SKM-1 treated with dmso at 0.1 percent for 144 hours (cell line): Measurements from ENCODE around the gene EID2B.

Source experiments
- DNase-seq: peaks from one replicate; lab custom pipeline; 2025; ENCODE audit not compliant: unreplicated experiment; lab: John Stamatoyannopoulos, UW

Gene EID2B

DNA sequence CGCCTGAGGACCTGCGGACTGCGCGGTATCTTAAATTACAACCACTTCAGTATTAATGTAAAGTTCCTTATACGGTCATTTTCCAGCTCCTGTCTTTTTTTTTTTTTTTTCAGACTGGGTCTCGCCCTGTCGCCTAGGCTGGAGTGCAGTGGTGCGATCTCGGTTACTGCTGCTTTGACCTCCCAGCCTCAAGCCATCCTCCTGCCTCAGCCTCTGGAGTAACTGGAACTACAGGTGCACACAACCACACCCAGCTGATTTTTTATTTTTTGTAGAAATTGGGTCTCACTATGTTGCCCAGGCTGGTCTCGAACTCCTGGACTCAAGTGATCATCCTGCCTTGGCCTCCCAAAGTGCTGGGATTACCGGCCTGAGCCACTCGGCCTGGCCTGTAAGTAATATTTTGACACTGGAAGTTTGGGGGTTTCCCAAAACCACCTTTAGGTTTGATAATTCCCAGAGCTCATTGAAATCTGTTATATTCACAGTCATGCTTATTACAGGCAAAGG is 406 bp upstream of the EID2B start:
- no peak for DNase-seq

- DNase-seq, result no peak
Observed at GRCh38 chr19:39531834-39532232, 819 bp downstream of the EID2B start.

GRCh38 chr19:39525205-39525604 is 7.4 kb downstream of the EID2B start:
- no peak for DNase-seq

GRCh38 chr19:39524495-39524894 is 8.2 kb downstream of the EID2B start:
- no peak for DNase-seq

- DNase-seq, result no peak
Observed at GRCh38 chr19:39520541-39521484, 11.8 kb downstream of the EID2B start.

- DNase-seq, result no peak
Observed at GRCh38 chr19:39518975-39519374, 13.7 kb downstream of the EID2B start.

DNA sequence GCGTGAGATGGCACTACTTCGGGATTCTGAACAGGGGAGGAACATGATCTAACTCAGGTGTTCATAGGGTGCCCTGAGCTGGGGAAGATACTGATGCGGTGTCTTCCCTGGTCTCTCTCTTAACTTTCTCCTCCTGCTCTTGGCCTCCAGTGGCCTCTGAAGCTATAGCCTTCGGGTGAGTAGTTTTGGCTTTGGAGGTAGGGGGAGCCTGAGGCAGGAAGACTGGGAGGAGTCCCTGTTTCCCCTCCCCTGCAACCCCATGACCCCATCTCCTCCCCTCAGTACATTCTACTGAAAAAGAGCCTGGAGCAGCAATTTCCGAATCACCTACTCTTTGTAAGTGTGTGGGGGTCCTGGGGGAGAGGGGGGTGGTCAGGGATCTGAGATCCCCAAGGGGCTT is 14.2 kb downstream of the EID2B start:
- no peak for DNase-seq

- no peak for DNase-seq
Observed at GRCh38 chr19:39517432-39517831, 15.2 kb downstream of the EID2B start.

DNA sequence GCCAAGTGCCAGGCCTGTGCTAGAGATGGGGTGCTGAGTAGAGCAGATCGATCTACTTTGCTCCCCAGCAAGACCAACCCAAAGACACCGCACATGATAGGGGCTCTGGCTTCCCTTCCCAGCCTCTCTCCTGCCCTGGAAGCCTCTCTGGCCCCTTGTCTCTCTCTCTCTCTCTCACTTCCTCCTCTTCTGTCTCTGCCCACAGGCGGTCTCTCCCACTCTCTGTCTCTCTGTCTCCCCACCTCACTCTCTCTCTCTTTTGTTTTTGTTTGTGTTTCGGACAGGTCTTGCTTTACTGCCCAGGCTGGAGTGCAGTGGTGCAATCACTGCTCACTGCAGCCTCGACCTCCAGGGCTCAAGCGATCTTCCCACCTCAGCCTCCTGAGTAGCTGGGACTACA is 16.4 kb downstream of the EID2B start:
- no peak for DNase-seq

GRCh38 chr19:39515551-39516191 is 17.0 kb downstream of the EID2B start:
- no peak for DNase-seq

DNA sequence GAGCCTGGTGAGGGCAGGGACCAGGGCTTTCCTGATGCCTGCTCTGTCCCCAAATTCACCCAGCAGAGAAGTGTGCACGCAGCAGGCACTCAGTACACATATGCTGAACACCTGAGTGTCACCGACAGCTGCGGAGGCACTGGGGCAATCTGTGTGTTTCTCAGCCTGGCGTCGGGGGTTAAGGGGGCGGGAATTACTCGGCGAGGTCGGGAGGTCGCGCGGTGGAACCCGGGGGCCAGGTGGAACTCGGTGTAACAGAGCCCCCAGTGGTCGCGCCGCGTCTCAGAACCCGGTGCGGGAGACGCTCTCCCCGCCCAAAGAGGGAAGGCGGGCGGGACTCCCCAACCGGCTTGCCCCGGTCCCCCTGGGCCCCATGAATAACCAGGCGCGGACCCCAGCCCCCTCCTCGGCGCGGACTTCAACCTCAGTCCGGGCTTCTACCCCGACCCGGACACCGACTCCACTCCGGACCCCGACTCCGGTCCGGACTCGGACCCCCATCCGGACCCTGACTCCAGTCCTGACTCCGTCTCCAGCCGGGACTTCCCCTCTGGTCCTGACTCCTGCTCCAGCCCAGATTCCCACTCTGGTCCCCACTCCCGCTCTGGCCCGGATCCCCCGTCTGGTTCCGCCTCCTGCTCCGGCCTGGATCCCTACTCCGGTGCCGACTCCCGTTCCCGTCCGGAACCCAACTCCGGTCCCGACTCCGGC is 17.7 kb downstream of the EID2B start, which contains the start of gene SELENOV:
SELENOV (plus strand) TSS at position 300 of the 711 bp plus-strand sequence; CDS start at position 374, 74 bp downstream.
- no peak for DNase-seq

DNA sequence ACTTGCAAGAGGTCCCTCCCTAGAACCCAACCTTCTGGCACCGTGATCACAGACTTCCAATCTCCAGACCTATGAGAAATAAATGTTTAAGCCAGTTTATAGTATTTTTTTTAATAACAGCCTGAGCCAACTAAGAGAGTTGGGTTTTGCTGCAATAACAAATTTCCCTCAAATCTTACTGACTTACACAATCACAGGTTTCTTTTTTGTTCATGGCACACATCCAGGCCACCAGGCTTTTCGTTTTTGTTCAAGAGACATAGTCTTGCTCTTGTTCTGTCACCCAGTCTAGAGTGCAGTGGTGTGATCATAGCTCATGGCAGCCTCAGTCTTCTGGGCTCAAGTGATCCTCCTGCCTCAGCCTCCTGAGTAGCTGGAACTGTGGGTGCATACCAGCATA is 19.7 kb downstream of the EID2B start:
- no peak for DNase-seq

GRCh38 chr19:39509233-39509632 is 23.4 kb downstream of the EID2B start:
- DNase-seq, result no peak

- DNase-seq, result no peak
Observed at GRCh38 chr19:39508629-39509028, 24.0 kb downstream of the EID2B start.

DNA sequence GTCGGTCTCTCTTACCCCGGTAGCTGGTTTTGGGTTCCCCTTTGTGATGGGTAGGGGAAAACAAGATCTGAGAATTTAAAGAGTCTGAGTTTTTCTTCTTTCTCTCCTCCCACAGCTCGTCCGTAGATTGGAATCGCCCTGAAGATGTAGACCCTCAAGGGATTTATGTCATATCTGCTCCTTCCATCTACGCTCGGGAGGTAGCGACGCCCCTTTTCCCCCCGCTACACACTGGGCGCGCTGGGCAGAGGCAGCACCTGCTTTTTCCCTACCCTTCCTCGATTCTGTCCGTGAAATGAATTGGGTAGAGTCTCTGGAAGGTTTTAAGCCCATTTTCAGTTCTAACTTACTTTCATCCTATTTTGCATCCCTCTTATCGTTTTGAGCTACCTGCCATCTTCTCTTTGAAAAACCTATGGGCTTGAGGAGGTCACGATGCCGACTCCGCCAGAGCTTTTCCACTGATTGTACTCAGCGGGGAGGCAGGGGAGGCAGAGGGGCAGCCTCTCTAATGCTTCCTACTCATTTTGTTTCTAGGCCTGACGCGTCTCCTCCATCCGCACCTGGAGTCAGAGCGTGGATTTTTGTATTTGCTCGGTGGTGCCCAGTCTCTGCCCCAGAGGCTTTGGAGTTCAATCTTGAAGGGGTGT is 24.8 kb downstream of the EID2B start:
- no peak for DNase-seq

- DNase-seq, result peak; percentile 72
Observed at GRCh38 chr19:39506944-39507714, 25.5 kb downstream of the EID2B start.

DNA sequence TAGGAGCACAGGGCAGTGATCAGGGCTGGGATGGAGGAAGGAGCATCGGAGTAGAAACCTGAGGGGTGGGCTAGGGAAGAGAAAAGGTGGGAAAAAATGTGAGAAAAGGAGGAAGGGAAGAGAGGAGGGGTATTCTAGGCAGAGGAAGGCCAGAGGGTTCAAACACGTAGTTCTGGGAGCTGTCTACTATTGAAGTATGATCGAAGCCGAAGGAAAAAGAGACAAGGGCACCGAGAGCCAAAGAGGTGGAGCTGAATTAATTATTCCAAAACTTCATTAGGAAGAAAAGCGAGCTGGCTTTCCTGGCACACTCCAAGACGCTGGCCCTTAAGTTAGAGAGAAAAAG is 26.1 kb downstream of the EID2B start:
- DNase-seq, result no peak

DNA sequence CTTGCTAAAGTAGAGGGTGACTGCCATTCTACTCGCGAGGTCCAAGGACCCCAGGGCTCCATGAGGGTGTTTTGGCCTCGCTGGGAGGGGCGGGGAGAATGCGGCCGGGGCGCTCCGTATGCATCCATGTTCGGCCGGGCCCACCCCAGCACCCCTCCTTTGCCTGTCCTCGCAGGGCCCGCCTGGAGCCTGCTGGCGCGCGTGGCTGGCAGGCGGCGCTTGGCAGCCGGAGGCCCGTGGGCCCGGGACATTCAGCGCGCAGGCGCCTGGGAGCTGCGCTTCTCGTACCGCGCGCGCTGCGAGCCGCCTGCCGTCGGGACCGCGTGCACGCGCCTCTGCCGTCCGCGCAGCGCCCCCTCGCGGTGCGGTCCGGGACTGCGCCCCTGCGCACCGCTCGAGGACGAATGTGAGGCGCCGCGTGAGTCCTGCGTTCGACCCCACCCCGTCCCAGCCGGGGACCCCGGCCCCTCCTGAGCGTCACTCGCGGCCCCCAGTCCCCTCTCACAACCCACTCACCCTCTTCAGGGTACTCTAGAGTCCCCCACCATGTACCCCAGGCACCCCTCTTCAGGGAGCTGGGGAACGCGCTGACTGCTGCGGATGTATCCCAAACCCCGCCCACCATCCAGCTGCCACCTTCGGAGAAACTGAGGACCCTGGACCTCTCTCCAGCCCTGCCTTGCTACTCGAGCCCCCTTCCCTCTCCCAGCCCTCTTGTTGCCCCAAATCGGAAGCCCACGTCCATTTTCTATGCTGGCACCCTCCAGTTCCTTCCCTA is 29.8 kb downstream of the EID2B start:
- peak; percentile 60 for DNase-seq

- no peak for DNase-seq
Observed at GRCh38 chr19:39501340-39501739, 31.3 kb downstream of the EID2B start.
